Type B pancreatic cell (in vitro differentiated cells): Measurements from ENCODE around the gene CETN2. TPM values are rescaled to one million over a fixed set of nuclear protein-coding genes. Genes with fewer than 3 reads are reported as not detected.

Experiments
- DNase-seq: peaks from one replicate; pipeline ENCODE4 v3.0.0; 2021; ENCODE audit warnings: mixed read lengths; ENCODE audit not compliant: unreplicated experiment; ENCODE audit errors: extremely low spot score
- H3K27ac Mint-ChIP-seq: 2 replicates; pipeline ENCODE4 v1.8.0; 2021; ENCODE audit warnings: mild to moderate bottlenecking, mixed read lengths
- H3K27me3 Mint-ChIP-seq: 2 replicates; pipeline ENCODE4 v1.8.0; 2021; ENCODE audit warnings: mixed read lengths
- H3K36me3 Mint-ChIP-seq: 2 replicates; pipeline ENCODE4 v1.8.0; 2021; ENCODE audit warnings: mixed read lengths
- H3K4me1 Mint-ChIP-seq: one replicate; pipeline ENCODE4 v1.8.0; 2021; ENCODE audit warnings: mixed read lengths; ENCODE audit not compliant: unreplicated experiment
- H3K4me3 Mint-ChIP-seq: 2 replicates; pipeline ENCODE4 v1.8.0; 2021; ENCODE audit warnings: mild to moderate bottlenecking, mixed read lengths
- H3K9me3 Mint-ChIP-seq: 2 replicates; pipeline ENCODE4 v1.8.0; 2021; ENCODE audit warnings: mixed read lengths
- total RNA-seq: library from RNA; stranded (reverse); gene quantifications from 2 replicates; pipeline ENCODE4 v1.2.1, GENCODE V29; 2021; ENCODE audit warnings: low replicate concordance
- TF ChIP-seq, protein P1 (sequence below): fragments of 200-600 bp; sonication (generic); conservative IDR thresholded peaks from 2 replicates; pipeline ENCODE4 v1.5.0; 2021; ENCODE audit warnings: antibody characterized with exemption, mild to moderate bottlenecking

The CETN2 gene
- total RNA-seq, 1 donor from 2014 or later: 66.3 TPM

DNA sequence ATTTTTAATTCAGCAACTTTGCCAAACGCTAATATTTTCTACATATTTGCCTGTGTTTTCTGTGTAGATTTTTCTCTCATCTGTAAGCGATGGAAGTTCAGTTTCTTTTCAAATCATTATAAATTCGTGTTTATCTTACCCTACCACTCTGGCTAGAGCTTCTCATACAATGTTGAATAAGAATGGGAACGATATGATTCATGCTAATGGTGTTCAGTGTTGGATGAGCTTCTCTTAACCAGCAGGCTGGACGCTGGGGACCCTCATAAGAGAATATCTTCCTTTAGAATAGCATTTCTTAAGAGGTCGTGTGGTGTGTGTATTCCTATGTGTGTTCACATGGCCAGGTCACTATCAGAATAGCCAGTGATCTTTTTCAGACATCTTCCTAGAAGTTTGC lies 31.3 kb upstream of the CETN2 start:
- no peak overlapping the region for H3K4me3 Mint-ChIP-seq
- H3K4me1 Mint-ChIP-seq: no peaks in the 10 kb centered on the region
- peaks cover 9% of the 10 kb centered on the region for H3K36me3 Mint-ChIP-seq
- no peak overlapping the region for H3K27ac Mint-ChIP-seq
- no peak for DNase-seq
- no peaks in the 10 kb centered on the region for H3K27me3 Mint-ChIP-seq
- H3K9me3 Mint-ChIP-seq: no peaks in the 10 kb centered on the region
- TF ChIP-seq, protein P1, sequence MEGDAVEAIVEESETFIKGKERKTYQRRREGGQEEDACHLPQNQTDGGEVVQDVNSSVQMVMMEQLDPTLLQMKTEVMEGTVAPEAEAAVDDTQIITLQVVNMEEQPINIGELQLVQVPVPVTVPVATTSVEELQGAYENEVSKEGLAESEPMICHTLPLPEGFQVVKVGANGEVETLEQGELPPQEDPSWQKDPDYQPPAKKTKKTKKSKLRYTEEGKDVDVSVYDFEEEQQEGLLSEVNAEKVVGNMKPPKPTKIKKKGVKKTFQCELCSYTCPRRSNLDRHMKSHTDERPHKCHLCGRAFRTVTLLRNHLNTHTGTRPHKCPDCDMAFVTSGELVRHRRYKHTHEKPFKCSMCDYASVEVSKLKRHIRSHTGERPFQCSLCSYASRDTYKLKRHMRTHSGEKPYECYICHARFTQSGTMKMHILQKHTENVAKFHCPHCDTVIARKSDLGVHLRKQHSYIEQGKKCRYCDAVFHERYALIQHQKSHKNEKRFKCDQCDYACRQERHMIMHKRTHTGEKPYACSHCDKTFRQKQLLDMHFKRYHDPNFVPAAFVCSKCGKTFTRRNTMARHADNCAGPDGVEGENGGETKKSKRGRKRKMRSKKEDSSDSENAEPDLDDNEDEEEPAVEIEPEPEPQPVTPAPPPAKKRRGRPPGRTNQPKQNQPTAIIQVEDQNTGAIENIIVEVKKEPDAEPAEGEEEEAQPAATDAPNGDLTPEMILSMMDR: no peak

DNA sequence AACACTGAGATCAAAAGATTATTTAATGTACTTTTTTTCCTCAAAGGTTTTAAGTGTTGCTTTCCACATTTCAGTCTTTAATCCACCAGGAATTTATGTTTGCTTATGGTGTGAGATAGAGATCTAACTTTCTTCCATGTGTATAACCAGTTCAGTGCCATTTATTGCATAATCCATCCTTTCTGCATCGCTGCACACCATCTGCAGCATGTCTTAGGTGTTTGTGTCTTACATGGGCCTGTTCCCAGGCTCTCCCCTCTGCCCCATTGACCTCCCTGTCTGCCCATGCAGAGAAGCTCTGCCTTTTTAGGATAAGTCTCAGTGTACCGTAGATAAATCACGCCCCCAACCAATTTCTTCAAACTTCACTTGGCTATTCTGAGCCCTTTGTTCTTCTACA lies 30.6 kb upstream of the CETN2 start:
- Mint-ChIP-seq H3K9me3 (no peaks in the 10 kb centered on the region), H3K36me3 (peaks cover 9% of the 10 kb centered on the region), H3K4me3 (no peak overlapping the region), H3K4me1 (no peaks in the 10 kb centered on the region), H3K27me3 (no peaks in the 10 kb centered on the region), H3K27ac (no peak overlapping the region)
- TF ChIP-seq, protein P1: no peak
- DNase-seq: no peak

DNA sequence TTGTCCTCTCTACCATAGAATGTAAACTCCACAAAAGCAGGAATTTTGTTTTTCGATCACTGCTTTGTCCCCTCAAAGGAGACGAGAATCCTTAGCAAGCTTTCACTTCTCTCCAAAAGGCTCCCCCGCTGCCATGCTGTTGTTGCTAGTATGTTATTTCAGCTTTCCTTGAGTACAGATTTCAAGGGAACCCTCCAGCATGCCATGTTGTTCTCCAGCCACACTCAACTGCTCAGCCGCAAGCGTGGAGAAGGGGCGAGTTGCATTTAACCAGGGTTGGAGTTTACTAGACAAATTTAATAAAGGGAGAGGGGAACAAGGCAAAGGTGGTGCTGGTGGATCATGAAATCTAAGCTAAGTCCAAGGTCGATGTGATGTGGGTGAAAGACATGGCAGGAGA lies 23.4 kb upstream of the CETN2 start:
- TF ChIP-seq, protein P1: no peak
- no peaks in the 10 kb centered on the region for H3K4me1 Mint-ChIP-seq
- no peaks in the 10 kb centered on the region for H3K9me3 Mint-ChIP-seq
- DNase-seq: no peak
- H3K27me3 Mint-ChIP-seq: no peaks in the 10 kb centered on the region
- peaks cover 13% of the 10 kb centered on the region for H3K36me3 Mint-ChIP-seq
- H3K27ac Mint-ChIP-seq: no peak overlapping the region
- no peak overlapping the region for H3K4me3 Mint-ChIP-seq

DNA sequence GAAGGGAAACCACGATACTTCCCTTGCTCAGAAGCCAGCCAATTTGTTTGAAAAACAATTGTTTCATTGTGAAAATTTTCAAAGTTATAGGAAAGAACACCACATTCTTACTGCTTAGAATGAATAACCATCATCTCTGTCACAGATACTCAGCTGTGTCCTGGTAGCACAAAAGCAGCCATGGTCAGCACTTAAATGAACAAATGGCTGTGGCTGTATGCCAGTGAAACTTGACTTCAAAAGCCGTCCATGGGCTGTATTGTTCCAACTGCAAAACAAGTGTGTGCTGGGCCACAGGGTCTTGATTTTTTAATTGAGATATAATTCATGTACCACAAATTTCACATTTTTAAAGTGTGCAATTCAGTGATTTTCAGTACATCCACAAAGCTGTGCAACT lies 19.9 kb upstream of the CETN2 start:
- no peak for DNase-seq
- H3K9me3 Mint-ChIP-seq: no peaks in the 10 kb centered on the region
- TF ChIP-seq, protein P1: no peak
- peaks cover 15% of the 10 kb centered on the region for H3K36me3 Mint-ChIP-seq
- H3K4me1 Mint-ChIP-seq: no peaks in the 10 kb centered on the region
- no peaks in the 10 kb centered on the region for H3K27me3 Mint-ChIP-seq
- H3K27ac Mint-ChIP-seq: no peak overlapping the region
- no peak overlapping the region for H3K4me3 Mint-ChIP-seq

DNA sequence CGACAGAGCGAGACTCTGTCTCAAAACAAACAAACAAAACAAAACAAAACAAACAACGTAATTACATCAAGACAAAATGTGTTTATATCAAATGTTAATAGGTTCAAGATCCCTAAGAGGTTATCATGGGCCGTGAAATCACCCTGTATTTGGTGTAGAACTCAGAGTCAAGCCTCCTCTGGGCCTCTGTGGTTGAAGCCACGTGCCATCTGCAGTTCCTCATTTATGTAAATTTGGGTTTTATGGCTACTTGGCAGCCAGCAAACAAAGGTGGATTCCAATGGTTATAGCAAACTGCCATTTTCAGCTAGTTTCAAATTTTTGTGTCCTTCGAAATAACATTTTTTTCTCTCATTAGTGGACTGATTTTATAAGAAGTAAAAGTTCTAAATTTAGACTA lies 16.7 kb upstream of the CETN2 start:
- Mint-ChIP-seq H3K27me3 (no peaks in the 10 kb centered on the region), H3K9me3 (no peaks in the 10 kb centered on the region), H3K27ac (no peak overlapping the region), H3K4me3 (no peak overlapping the region), H3K36me3 (peaks cover 14% of the 10 kb centered on the region), H3K4me1 (no peaks in the 10 kb centered on the region)
- TF ChIP-seq, protein P1: no peak
- DNase-seq: no peak

DNA sequence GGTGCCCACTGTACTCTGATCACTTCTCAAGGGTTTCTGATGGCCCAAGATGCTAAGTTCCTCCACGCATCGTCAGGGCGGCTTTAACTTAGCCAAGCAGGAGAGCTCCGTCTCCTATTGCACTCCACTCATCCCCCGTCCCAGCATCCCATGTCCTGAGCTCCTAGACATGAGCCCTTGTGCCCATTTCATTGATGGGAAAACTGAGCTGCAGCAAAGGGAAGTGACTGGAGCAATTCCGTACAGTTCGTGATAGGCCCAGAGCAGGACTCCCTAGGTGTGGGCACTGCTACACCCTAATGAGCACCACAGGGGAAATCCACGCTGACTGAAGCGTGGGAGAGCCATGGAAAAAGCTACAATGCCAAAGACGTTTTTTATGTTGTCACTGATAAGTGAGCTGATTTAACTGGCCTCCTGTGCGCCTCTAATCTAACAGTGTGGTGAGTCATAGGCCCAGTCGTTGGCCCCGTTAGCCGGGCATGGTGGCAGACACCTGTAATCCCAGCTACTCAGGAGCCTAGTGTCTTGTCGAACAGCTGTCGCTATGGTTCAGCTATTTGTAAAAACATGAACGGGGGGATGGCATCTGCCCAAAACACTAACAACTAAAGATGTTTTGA lies 15.2 kb upstream of the CETN2 start:
- no peak overlapping the region for H3K27ac Mint-ChIP-seq
- H3K27me3 Mint-ChIP-seq: no peaks in the 10 kb centered on the region
- DNase-seq: no peak
- no peaks in the 10 kb centered on the region for H3K4me1 Mint-ChIP-seq
- H3K9me3 Mint-ChIP-seq: no peaks in the 10 kb centered on the region
- H3K36me3 Mint-ChIP-seq: peaks cover 5% of the 10 kb centered on the region
- TF ChIP-seq, protein P1: no peak
- no peak overlapping the region for H3K4me3 Mint-ChIP-seq
